Calu3 (cell line): Measurements from ENCODE around the gene PPIL1. TPM values are rescaled to one million over a fixed set of nuclear protein-coding genes. Genes with fewer than 3 reads are reported as not detected.

Source experiments
- BruUV-seq: library from RNA; stranded (reverse); fragments of 400-500 nt; replicated peaks from 2 replicates; lab custom pipeline; 2021; lab: Mats Ljungman, UMichigan
- CTCF ChIA-PET: fragments of 300-600 bp; sonication (Branson Sonifier 250); formaldehyde crosslinking; loops from one replicate; lab custom pipeline; 2022; ENCODE audit warnings: antibody characterized with exemption; lab: Charles Lee
- DNase-seq: peaks from one replicate; pipeline ENCODE4 v3.0.0; 2022
- H3K27ac Mint-ChIP-seq: one replicate; pipeline ENCODE4 v1.8.0; 2022; ENCODE audit warnings: mixed read lengths; ENCODE audit not compliant: unreplicated experiment
- H3K27me3 Mint-ChIP-seq: one replicate; pipeline ENCODE4 v1.8.0; 2022; ENCODE audit warnings: mixed read lengths; ENCODE audit not compliant: unreplicated experiment
- H3K36me3 Mint-ChIP-seq: one replicate; pipeline ENCODE4 v1.8.0; 2022; ENCODE audit warnings: mild to moderate bottlenecking, moderate library complexity, mixed read lengths; ENCODE audit not compliant: insufficient read depth, unreplicated experiment
- H3K4me1 Mint-ChIP-seq: one replicate; pipeline ENCODE4 v1.8.0; 2022; ENCODE audit warnings: mild to moderate bottlenecking, low read depth, mixed read lengths; ENCODE audit not compliant: unreplicated experiment
- H3K4me3 Mint-ChIP-seq: one replicate; pipeline ENCODE4 v1.8.0; 2022; ENCODE audit warnings: mild to moderate bottlenecking, low read depth, moderate library complexity, mixed read lengths; ENCODE audit not compliant: unreplicated experiment
- H3K9me3 Mint-ChIP-seq: one replicate; pipeline ENCODE4 v1.8.0; 2022; ENCODE audit warnings: low read depth, mixed read lengths; ENCODE audit not compliant: unreplicated experiment
- intact Hi-C: fragments of 100-400 bp; cut with micrococcal nuclease; formaldehyde crosslinking; loops from one replicate; pipeline ENCODE4 v1.10.0; 2022; ENCODE audit not compliant: unreplicated experiment
- total RNA-seq: library from RNA; stranded (reverse); gene quantifications from 2 replicates; pipeline ENCODE4 v1.2.3, GENCODE V29; 2022
- TF ChIP-seq, protein P1 (sequence below): fragments of 200-600 bp; IDR thresholded peaks from one replicate; pipeline ENCODE4 v1.8.0; 2022; ENCODE audit warnings: antibody characterized with exemption; ENCODE audit not compliant: unreplicated experiment

The PPIL1 gene
- total RNA-seq, 1 experiment from 2014 or later: 64.4 TPM

GRCh38 chr6:36827261-36828079 lies 47.1 kb downstream of the PPIL1 start:
- no TSS peak for BruUV-seq
- H3K27me3 Mint-ChIP-seq: peaks cover 23% of the 10 kb centered on the region
- DNase-seq: peak; percentile 24
- H3K4me3 Mint-ChIP-seq: no peak overlapping the region
- no peaks in the 10 kb centered on the region for H3K9me3 Mint-ChIP-seq
- TF ChIP-seq, protein P1, sequence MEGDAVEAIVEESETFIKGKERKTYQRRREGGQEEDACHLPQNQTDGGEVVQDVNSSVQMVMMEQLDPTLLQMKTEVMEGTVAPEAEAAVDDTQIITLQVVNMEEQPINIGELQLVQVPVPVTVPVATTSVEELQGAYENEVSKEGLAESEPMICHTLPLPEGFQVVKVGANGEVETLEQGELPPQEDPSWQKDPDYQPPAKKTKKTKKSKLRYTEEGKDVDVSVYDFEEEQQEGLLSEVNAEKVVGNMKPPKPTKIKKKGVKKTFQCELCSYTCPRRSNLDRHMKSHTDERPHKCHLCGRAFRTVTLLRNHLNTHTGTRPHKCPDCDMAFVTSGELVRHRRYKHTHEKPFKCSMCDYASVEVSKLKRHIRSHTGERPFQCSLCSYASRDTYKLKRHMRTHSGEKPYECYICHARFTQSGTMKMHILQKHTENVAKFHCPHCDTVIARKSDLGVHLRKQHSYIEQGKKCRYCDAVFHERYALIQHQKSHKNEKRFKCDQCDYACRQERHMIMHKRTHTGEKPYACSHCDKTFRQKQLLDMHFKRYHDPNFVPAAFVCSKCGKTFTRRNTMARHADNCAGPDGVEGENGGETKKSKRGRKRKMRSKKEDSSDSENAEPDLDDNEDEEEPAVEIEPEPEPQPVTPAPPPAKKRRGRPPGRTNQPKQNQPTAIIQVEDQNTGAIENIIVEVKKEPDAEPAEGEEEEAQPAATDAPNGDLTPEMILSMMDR: no peak
- intact Hi-C loops: no loop called here
- peaks cover 10% of the 10 kb centered on the region for H3K4me1 Mint-ChIP-seq
- CTCF ChIA-PET: no interaction called here
- H3K27ac Mint-ChIP-seq: no peak overlapping the region
- no peaks in the 10 kb centered on the region for H3K36me3 Mint-ChIP-seq

GRCh38 chr6:36826520-36827227 lies 47.9 kb downstream of the PPIL1 start:
- TF ChIP-seq, protein P1: no peak
- no TSS peak for BruUV-seq
- Mint-ChIP-seq H3K27me3 (peaks cover 23% of the 10 kb centered on the region), H3K36me3 (no peaks in the 10 kb centered on the region), H3K9me3 (no peaks in the 10 kb centered on the region), H3K4me3 (no peak overlapping the region), H3K4me1 (peaks cover 10% of the 10 kb centered on the region), H3K27ac (no peak overlapping the region)
- intact Hi-C loops: no loop called here
- no peak for DNase-seq
- CTCF ChIA-PET: interaction anchor here (0.6 to 1.3 kb wide), 2 partner anchors 48 to 990 kb away, joined by 3 read pairs; partner anchors contain the start of gene PPIL1

DNA sequence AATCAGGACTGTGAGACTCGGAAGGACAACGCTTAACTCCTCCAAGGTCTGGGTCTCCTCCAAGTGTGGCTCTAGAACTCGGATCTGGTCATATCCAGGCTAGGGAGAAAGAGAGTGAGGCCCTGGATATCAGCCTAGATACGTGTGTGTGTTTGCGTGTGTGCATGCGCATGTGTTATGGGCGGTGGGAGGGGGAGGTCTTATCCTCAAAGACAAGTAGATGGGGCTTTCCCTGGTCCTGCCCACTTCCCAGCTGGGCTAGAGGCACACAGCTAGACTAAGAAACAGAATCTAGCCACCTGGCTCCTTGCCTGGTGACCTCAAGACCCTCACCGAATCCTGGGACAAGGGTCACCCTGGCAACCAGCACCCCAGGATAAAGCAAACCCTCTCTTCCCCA lies 48.6 kb downstream of the PPIL1 start:
- no peak overlapping the region for H3K4me3 Mint-ChIP-seq
- H3K27me3 Mint-ChIP-seq: peaks cover 23% of the 10 kb centered on the region
- TF ChIP-seq, protein P1: no peak
- H3K27ac Mint-ChIP-seq: no peak overlapping the region
- intact Hi-C loops: no loop called here
- H3K36me3 Mint-ChIP-seq: no peaks in the 10 kb centered on the region
- no peak for DNase-seq
- H3K4me1 Mint-ChIP-seq: peaks cover 13% of the 10 kb centered on the region
- BruUV-seq: no TSS peak
- CTCF ChIA-PET: interaction anchor here (0.5 to 1.3 kb wide), 2 partner anchors 48 to 230 kb away, joined by 3 to 4 read pairs; partner anchors contain the start of gene PPIL1
- no peaks in the 10 kb centered on the region for H3K9me3 Mint-ChIP-seq

GRCh38 chr6:36825452-36825851 lies 49.2 kb downstream of the PPIL1 start:
- Mint-ChIP-seq H3K36me3 (no peaks in the 10 kb centered on the region), H3K4me1 (peaks cover 18% of the 10 kb centered on the region), H3K27ac (no peak overlapping the region), H3K9me3 (no peaks in the 10 kb centered on the region), H3K27me3 (peaks cover 23% of the 10 kb centered on the region), H3K4me3 (no peak overlapping the region)
- intact Hi-C loops: no loop called here
- no TSS peak for BruUV-seq
- TF ChIP-seq, protein P1: no peak
- DNase-seq: no peak
- CTCF ChIA-PET: interaction anchor here (0.5 to 1.1 kb wide), 2 partner anchors 43 to 229 kb away, joined by 3 to 4 read pairs; no protein-coding TSS in a partner anchor
